DMS53 treated with DMSO at 0.1 percent for 48 hours (cell line): ENCODE data around the gene SLC12A8.

Source experiments
- DNase-seq: peaks from one replicate; lab custom pipeline; 2025; ENCODE audit not compliant: unreplicated experiment; lab: John Stamatoyannopoulos, UW

SLC12A8 gene

GRCh38 chr3:125055913-125056745 lies 156.4 kb downstream of the SLC12A8 start, which contains the start of gene HEG1:
HEG1 (minus strand) TSS chr3:125055997; CDS start chr3:125055890, 107 bp downstream.
- peak; percentile 12 for DNase-seq

GRCh38 chr3:125055331-125055912 lies 157.1 kb downstream of the SLC12A8 start:
- DNase-seq: no peak

- DNase-seq: peak; percentile 27
These were observed 157.9 kb downstream of the SLC12A8 start for GRCh38 chr3:125054449-125055329.

GRCh38 chr3:125054062-125054448 lies 158.5 kb downstream of the SLC12A8 start:
- DNase-seq: no peak

- no peak for DNase-seq
These were observed 159.2 kb downstream of the SLC12A8 start for GRCh38 chr3:125053304-125053699.

GRCh38 chr3:125052624-125053303 lies 159.8 kb downstream of the SLC12A8 start:
- DNase-seq: no peak

GRCh38 chr3:125051715-125052581 lies 160.6 kb downstream of the SLC12A8 start:
- no peak for DNase-seq

- no peak for DNase-seq
These were observed 161.3 kb downstream of the SLC12A8 start for GRCh38 chr3:125051205-125051604.

- DNase-seq: no peak
These were observed 162.0 kb downstream of the SLC12A8 start for GRCh38 chr3:125050488-125051090.

GRCh38 chr3:125048282-125048681 lies 164.3 kb downstream of the SLC12A8 start:
- no peak for DNase-seq

GRCh38 chr3:125045965-125046364 lies 166.6 kb downstream of the SLC12A8 start:
- no peak for DNase-seq

GRCh38 chr3:125045194-125045593 lies 167.4 kb downstream of the SLC12A8 start:
- DNase-seq: no peak

GRCh38 chr3:125043599-125044151 lies 168.9 kb downstream of the SLC12A8 start:
- DNase-seq: no peak

- DNase-seq: no peak
These were observed 169.7 kb downstream of the SLC12A8 start for GRCh38 chr3:125042725-125043406.

- no peak for DNase-seq
These were observed 173.1 kb downstream of the SLC12A8 start for GRCh38 chr3:125039131-125040100.

GRCh38 chr3:125037498-125038150 lies 174.9 kb downstream of the SLC12A8 start:
- DNase-seq: no peak

- DNase-seq: no peak
These were observed 177.3 kb downstream of the SLC12A8 start for GRCh38 chr3:125035217-125035616.
